Glutamatergic neuron (in vitro differentiated cells): ENCODE measurements around the gene LBX2. TPM values are rescaled to one million over a fixed set of nuclear protein-coding genes. Genes with fewer than 3 reads are reported as not detected.
"Not testable (repeated sequence)": the region's sequence is repeated elsewhere in the genome, so short reads cannot be mapped to it uniquely, and the experiment has no call there.

Experiments used
- DNase-seq: peaks from one replicate; pipeline ENCODE4 v3.0.0; 2022
- H3K27ac Mint-ChIP-seq: one replicate; pipeline ENCODE4 v1.8.0; 2020; ENCODE audit warnings: mild to moderate bottlenecking, mixed read lengths, inconsistent platforms; ENCODE audit not compliant: unreplicated experiment
- H3K27me3 Mint-ChIP-seq: one replicate; pipeline ENCODE4 v1.8.0; 2020; ENCODE audit warnings: mild to moderate bottlenecking, moderate library complexity, mixed read lengths, inconsistent platforms; ENCODE audit not compliant: unreplicated experiment
- H3K36me3 Mint-ChIP-seq: one replicate; pipeline ENCODE4 v1.8.0; 2020; ENCODE audit warnings: mild to moderate bottlenecking, mixed read lengths, inconsistent platforms; ENCODE audit not compliant: unreplicated experiment
- H3K4me1 Mint-ChIP-seq: one replicate; pipeline ENCODE4 v1.8.0; 2020; ENCODE audit warnings: mild to moderate bottlenecking, low read depth, mixed read lengths, inconsistent platforms; ENCODE audit not compliant: unreplicated experiment
- H3K4me3 Mint-ChIP-seq: one replicate; pipeline ENCODE4 v1.8.0; 2020; ENCODE audit warnings: mild to moderate bottlenecking, mixed read lengths, inconsistent platforms; ENCODE audit not compliant: unreplicated experiment
- H3K9me3 Mint-ChIP-seq: one replicate; pipeline ENCODE4 v1.8.0; 2020; ENCODE audit warnings: mild to moderate bottlenecking, moderate library complexity, mixed read lengths, inconsistent platforms; ENCODE audit not compliant: unreplicated experiment
- total RNA-seq: library from RNA; stranded (reverse); fragmentation: NEBNext Ultra II Directional; extraction: Animal tissue kit (Norgen Biotek cat#: 25700); gene quantifications from one replicate; pipeline ENCODE4 v1.2.1, GENCODE V29; 2021; ENCODE audit not compliant: unreplicated experiment
- TF ChIP-seq, protein P1 (sequence below): fragments of 200-600 bp; sonication (generic); IDR thresholded peaks from one replicate; pipeline ENCODE4 v1.5.0; 2021; ENCODE audit not compliant: partially characterized antibody, unreplicated experiment

Gene LBX2
- total RNA-seq, 1 donor from 2014 or later = 0.96 TPM

- Mint-ChIP-seq H3K36me3 (no peaks in the 10 kb centered on the region), H3K27me3 (peaks cover 14% of the 10 kb centered on the region), H3K27ac (no peak overlapping the region), H3K9me3 (peaks cover 7% of the 10 kb centered on the region), H3K4me3 (no peak overlapping the region), H3K4me1 (no peaks in the 10 kb centered on the region)
- TF ChIP-seq, protein P1, sequence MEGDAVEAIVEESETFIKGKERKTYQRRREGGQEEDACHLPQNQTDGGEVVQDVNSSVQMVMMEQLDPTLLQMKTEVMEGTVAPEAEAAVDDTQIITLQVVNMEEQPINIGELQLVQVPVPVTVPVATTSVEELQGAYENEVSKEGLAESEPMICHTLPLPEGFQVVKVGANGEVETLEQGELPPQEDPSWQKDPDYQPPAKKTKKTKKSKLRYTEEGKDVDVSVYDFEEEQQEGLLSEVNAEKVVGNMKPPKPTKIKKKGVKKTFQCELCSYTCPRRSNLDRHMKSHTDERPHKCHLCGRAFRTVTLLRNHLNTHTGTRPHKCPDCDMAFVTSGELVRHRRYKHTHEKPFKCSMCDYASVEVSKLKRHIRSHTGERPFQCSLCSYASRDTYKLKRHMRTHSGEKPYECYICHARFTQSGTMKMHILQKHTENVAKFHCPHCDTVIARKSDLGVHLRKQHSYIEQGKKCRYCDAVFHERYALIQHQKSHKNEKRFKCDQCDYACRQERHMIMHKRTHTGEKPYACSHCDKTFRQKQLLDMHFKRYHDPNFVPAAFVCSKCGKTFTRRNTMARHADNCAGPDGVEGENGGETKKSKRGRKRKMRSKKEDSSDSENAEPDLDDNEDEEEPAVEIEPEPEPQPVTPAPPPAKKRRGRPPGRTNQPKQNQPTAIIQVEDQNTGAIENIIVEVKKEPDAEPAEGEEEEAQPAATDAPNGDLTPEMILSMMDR = no peak
- DNase-seq = no peak
Measured at GRCh38 chr2:74486141-74486540, 13.3 kb downstream of the LBX2 start.

- H3K4me1 Mint-ChIP-seq, DNase-seq, H3K36me3 Mint-ChIP-seq, H3K9me3 Mint-ChIP-seq: not testable (repeated sequence)
- peak overlapping the region; percentile 98 for H3K4me3 Mint-ChIP-seq
- peaks cover 12% of the 10 kb centered on the region for H3K27me3 Mint-ChIP-seq
- H3K27ac Mint-ChIP-seq = peak overlapping the region; percentile 99
Measured at GRCh38 chr2:74483675-74484164, 15.7 kb downstream of the LBX2 start.

DNA sequence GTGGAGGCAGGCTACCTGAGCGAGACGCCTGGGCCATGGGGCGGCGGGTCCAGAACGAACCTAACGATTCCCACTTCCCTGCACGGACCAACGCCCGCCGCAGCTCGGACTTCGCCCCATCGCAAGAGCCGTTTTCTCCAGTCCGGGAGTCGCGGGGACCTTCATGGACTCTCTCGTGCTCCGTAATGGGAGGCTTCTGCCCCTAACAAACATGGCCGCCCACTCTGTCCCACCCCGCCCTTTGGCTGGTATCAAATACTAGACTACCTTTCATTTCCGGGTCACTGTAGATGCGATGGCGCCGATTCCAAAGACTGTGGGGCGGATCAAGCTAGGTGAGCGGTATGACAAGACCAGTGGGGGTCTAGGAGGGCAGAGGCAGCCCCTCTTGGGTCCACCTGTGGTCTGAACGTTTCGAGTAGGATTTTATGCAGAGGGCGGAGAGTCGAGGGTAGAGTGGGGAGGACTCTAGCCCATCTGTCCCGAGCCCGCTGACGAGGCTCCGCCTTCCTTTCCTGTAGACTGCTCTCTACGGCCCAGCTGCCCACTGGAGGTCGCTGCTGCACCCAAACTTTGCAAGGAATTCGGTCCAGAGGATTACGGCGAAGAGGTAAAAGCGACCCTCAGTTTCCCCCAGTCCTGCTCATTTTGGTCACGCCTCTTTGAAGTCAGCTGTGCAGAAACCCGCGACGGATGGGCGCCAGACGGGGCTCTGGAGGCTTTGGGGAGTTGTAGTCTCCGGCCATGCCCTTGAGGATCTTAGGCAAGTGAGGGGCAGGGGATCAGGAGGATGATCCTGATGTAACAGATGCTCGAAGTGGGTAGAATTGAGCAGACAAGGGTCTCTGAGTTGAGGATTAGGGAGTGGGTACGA is 16.4 kb downstream of the LBX2 start, which contains the start of the genes CCDC142 and TTC31:
CCDC142 (minus strand) TSS at position 198 of the 874 bp plus-strand sequence; CDS start at position 37, 161 bp downstream.
TTC31 (plus strand) TSS at position 281 of the 874 bp plus-strand sequence; CDS start at position 296, 15 bp downstream.
- Mint-ChIP-seq H3K27ac (peak within 1 kb of the TSS; percentile 99), H3K9me3 (peaks cover 7% of the 10 kb centered on the region), H3K4me1 (no peaks in the 10 kb centered on the region), H3K27me3 (peaks cover 12% of the 10 kb centered on the region), H3K36me3 (no peaks in the 10 kb centered on the region), H3K4me3 (peak within 1 kb of the TSS; percentile 98)
- TF ChIP-seq, protein P1 = peak; percentile 59
- DNase-seq = peak; percentile 93

- Mint-ChIP-seq H3K36me3 (no peaks in the 10 kb centered on the region), H3K4me3 (peak overlapping the region; percentile 98), H3K27me3 (peaks cover 12% of the 10 kb centered on the region), H3K9me3 (peaks cover 9% of the 10 kb centered on the region), H3K4me1 (no peaks in the 10 kb centered on the region), H3K27ac (peak overlapping the region; percentile 99)
- DNase-seq = peak; percentile 66
- TF ChIP-seq, protein P1 = no peak
Measured at GRCh38 chr2:74481961-74482800, 17.2 kb downstream of the LBX2 start.

DNA sequence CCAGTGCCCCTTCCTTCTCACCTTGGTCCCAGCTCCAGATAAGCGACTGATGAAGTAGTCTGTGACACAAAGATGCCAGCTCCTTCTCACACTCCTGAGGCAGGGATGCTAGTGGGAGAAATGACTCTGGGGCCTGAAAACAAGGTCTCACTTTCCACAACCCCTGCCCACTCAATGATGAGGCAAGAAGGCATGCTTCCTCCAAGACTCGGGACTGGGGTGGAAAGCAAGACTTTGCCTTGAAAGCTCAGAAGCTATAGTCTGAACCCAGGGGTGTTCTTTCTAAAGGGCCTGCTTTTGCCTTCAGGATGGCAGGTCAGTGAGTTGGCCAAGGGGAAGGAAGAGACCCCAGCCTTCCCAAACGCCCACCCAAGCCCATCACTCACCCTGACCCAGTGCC is 18.0 kb downstream of the LBX2 start:
- Mint-ChIP-seq H3K9me3 (peaks cover 9% of the 10 kb centered on the region), H3K4me3 (peak overlapping the region; percentile 98), H3K27ac (no peak overlapping the region), H3K27me3 (peaks cover 15% of the 10 kb centered on the region), H3K4me1 (no peaks in the 10 kb centered on the region), H3K36me3 (no peaks in the 10 kb centered on the region)
- TF ChIP-seq, protein P1 = no peak
- no peak for DNase-seq
